Heart left ventricle (tissue), 13 donors: Measurements from ENCODE around the gene IFNA13.

Experiments
- POLR2A ChIP-seq, 2 donors: fragments of 450-650 bp; IDR thresholded peaks; one replicate each; pipeline ENCODE4 v1.6.1; 2017; ENCODE audit warnings: antibody characterized with exemption in 2 of 2, mild to moderate bottlenecking in 2 of 2, moderate library complexity in 2 of 2
- TF ChIP-seq, protein P1 (sequence below), 12 donors: fragments of 200-600 bp; sonication (generic) in 4 of 12; IDR thresholded peaks; one replicate each; pipeline versions ENCODE4 v1.5.0 to v1.8.0; 2018 to 2022; ENCODE audit warnings: antibody characterized with exemption in 12 of 12, mild to moderate bottlenecking in 5 of 12
- donor health status: ischemic (EF 13 %, LVEDD 7.1; RV severe dilation, severe dysfunction).
- donor health status: DM: no; HTN: yes; CAD: no.
- donor health status: DM: no; HTN: no; CAD: no.
- donor health status: ischemic (EF 25% LVEDD 6.9; RV normal size, moderate dysfunction).
- donor health status: ischemic (EF 25% LVEDD 5.7; RV mildly dilated, moderate dysfunction).
- donor health status: ischemic (EF 35%, LVEDD 5.7; RV mildly dilated, moderate dysfunction).
- donor health status: nonischemic (EF 11% LVEDD 7.7; RV severe dilation, severe dysfunction).
- donor health status: DM: yes; HTN: yes; CAD: no.
- donor health status: PGD.
- donor health status: ischemic (EF 29% LVEDD 5.4; RV normal size, mild dysfunction).
- donor health status: nonischemic (EF 23%, LVEDD 6.1; RV moderate dilation, normal function).

DNA sequence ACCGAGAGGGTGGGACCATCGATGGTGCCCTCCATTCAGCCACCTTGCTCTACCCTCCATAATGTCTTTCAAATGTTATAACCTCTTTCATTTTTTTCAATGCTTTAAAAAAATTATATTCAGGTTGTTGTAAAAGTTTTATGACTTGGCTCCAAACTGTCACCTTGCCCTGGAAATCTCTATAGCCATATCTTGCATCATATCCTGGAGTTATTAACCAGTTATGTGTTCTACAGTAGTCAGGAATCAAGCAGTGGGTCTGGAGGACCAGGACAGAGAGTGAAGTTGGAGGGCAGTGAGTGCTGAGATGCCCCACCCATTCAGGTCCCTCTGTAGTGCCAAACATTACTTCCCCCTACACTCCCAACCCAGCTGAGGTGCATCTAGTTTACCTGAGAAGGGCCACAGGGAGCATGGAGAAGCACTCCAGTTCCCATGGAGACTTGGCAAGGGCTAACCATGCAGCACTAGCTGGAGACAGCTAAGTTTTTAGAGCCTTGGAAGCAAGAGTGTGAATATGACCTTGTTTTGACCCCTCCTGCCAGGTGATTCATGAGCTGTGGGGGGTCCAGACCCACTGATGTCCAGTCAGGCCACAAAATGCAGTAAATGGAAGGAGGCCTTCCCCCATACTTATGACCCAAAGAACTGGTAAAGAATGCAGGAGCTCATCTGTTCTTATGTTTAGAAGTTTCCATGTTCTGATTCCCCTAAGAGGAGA lies 46.5 kb upstream of the IFNA13 start:
- TF ChIP-seq, protein P1, sequence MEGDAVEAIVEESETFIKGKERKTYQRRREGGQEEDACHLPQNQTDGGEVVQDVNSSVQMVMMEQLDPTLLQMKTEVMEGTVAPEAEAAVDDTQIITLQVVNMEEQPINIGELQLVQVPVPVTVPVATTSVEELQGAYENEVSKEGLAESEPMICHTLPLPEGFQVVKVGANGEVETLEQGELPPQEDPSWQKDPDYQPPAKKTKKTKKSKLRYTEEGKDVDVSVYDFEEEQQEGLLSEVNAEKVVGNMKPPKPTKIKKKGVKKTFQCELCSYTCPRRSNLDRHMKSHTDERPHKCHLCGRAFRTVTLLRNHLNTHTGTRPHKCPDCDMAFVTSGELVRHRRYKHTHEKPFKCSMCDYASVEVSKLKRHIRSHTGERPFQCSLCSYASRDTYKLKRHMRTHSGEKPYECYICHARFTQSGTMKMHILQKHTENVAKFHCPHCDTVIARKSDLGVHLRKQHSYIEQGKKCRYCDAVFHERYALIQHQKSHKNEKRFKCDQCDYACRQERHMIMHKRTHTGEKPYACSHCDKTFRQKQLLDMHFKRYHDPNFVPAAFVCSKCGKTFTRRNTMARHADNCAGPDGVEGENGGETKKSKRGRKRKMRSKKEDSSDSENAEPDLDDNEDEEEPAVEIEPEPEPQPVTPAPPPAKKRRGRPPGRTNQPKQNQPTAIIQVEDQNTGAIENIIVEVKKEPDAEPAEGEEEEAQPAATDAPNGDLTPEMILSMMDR (IDR thresholded peaks at IDR 0.05): no peak
- TF ChIP-seq POLR2A (IDR thresholded peaks at IDR 0.05): no peak
